ENCODE measurements around the gene CDT1. TPM values are rescaled to one million over a fixed set of nuclear protein-coding genes. Genes with fewer than 3 reads are reported as not detected.
"Not testable (repeated sequence)": the region's sequence is repeated elsewhere in the genome, so short reads cannot be mapped to it uniquely, and the experiment has no call there.

Gene CDT1
- total RNA-seq, 3 donors from 2014 or later: 2.9 to 20.9 (median 7.6) TPM

DNA sequence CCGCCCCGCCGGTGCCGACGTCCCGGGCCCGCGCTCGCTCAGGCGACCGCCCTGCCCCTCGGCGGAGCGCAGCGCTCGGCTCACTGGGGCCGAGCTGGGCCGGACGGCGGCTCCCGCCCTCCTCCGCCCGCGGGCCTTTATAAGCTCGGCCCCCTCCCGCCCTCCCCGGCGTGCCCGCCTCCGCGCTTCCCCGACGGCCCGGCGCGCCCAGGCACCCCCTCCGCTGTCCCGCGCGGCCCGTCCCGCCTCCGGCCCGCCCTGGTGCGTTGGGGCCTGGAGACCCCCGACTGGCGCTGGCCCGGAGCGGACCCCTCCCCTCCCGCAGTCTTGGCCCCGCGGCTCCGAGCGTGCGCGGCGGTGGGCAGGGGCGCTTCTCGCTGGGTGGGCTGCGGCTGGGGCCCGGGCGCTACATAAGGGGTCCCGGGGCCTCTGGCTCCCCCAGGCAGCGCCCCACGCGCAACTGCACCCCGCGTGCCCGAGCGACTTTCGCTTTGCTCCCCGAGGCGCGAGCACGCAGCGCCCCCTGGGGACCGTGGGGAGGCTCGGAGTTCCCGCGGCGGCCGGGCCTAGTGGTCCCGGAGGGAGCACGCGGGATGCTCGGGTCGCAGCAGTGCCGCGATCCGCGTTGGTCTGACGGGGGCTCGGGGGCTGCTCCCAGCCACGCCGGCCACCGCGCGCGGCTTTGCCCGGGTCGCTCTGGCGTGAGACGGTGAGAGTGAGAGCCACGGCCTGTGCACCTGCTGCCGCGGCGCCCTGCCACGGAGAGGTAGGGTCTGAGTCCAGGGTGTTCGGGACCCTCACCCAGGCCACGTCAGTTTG, 18.3 kb upstream of the CDT1 start, which contains the start of gene PIEZO1:
Gene PIEZO1 (minus strand): TSS at position 115 of the 819 bp plus-strand sequence. CDS start 256 bp downstream, outside the sequence.
- TF ChIP-seq CTCF (IDR thresholded peaks at IDR 0.05): peak; percentile 84
- H3K9me3 ChIP-seq: no peaks in the 10 kb centered on the region
- H3K36me3 ChIP-seq (ENCODE audit: low read depth): no peaks in the 10 kb centered on the region
- ATAC-seq (peak; percentile 76), DNase-seq (peak; percentile 81 to 89 (median 88))
- H3K4me1 ChIP-seq (ENCODE audit: low read depth): peaks cover 39% of the 10 kb centered on the region
- intact Hi-C loops (cut with DNase I, micrococcal nuclease): no loop called here
- peak within 1 kb of the TSS; percentile 63 for H3K4me3 ChIP-seq

GRCh38 chr16:88787579-88788314, 15.8 kb upstream of the CDT1 start:
- Histone ChIP-seq H3K4me1 (ENCODE audit: low read depth) (peaks cover 17% of the 10 kb centered on the region), H3K36me3 (ENCODE audit: low read depth) (no peaks in the 10 kb centered on the region), H3K4me3 (no peak overlapping the region), H3K9me3 (no peaks in the 10 kb centered on the region)
- DNase-seq (no peak), ATAC-seq (no peak)
- intact Hi-C loops (cut with DNase I, micrococcal nuclease): no loop called here
- TF ChIP-seq CTCF (IDR thresholded peaks at IDR 0.05): no peak

GRCh38 chr16:88788749-88789148, 14.8 kb upstream of the CDT1 start:
- H3K4me3 ChIP-seq; ATAC-seq; intact Hi-C loops (cut with DNase I, micrococcal nuclease); H3K9me3 ChIP-seq; DNase-seq; H3K4me1 ChIP-seq (ENCODE audit: low read depth); H3K36me3 ChIP-seq (ENCODE audit: low read depth): not testable (repeated sequence)

- ATAC-seq (no peak), DNase-seq (no peak)
- H3K4me1 ChIP-seq (ENCODE audit: low read depth): peaks cover 3% of the 10 kb centered on the region
- no peak for TF ChIP-seq CTCF (IDR thresholded peaks at IDR 0.05)
- intact Hi-C loops (cut with DNase I, micrococcal nuclease): no loop called here
- H3K36me3 ChIP-seq (ENCODE audit: low read depth): no peaks in the 10 kb centered on the region
- no peak overlapping the region for H3K4me3 ChIP-seq
- no peaks in the 10 kb centered on the region for H3K9me3 ChIP-seq
These were observed 14.0 kb upstream of the CDT1 start for GRCh38 chr16:88789594-88789993.

DNA sequence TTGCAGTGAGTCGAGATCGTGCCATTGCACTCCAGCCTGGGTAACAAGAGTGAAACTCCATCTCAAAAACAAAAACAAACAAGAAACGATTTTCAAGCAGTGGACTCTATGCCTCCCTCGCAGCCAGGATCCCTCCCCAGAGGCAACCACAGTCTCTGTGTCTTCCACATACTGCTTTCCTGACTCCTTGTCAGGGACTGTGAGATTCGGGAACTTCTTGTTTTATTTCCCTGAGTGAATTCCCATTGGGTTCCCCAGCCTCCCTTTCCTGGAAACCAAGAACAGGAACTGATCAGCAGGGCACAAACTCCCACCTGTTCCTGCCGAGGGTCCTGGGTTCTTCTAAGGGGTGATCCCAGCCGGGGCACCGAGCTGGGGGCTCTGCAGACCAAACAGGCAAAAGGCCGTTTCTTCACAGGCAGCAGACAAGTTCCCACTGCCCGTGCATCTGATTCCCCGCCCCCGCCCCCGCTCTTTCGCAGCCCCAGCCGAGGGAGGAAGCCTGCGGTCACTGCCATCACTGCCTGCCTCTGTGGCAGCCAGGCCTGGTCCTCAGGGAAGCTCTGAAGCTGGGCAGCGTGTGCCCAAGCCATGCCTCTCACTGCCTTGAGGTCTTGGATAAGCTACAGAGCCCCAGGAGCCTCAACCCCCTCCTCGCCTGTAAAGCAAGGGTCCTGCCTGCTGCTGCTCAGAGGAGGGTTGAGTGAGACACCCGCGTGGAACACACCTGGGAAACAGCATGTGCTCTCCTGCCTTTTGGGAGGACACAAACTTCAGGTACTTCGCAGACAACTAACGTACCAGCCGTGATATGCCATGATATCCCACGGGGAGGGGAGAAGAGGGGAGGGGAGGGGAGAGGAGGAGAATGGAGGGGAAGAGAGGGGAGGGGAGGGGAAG, 13.0 kb upstream of the CDT1 start:
- DNase-seq (peak; percentile 61 to 84 (median 61)), ATAC-seq (peak; percentile 46)
- intact Hi-C loops (cut with DNase I, micrococcal nuclease): no loop called here
- Histone ChIP-seq H3K4me3 (no peak overlapping the region), H3K36me3 (ENCODE audit: low read depth) (no peaks in the 10 kb centered on the region), H3K9me3 (no peaks in the 10 kb centered on the region), H3K4me1 (ENCODE audit: low read depth) (peaks cover 3% of the 10 kb centered on the region)
- no peak for TF ChIP-seq CTCF (IDR thresholded peaks at IDR 0.05)

Data from mucosa of descending colon (tissue), 3 donors.